Left lung (tissue), 10 donors: Measurements from ENCODE around the gene FAM13C. TPM values are rescaled to one million over a fixed set of nuclear protein-coding genes. Genes with fewer than 3 reads are reported as not detected.

ENCODE experiments used
- ATAC-seq: fragments of 200-7000 bp; cut with Tn5 transposase; one replicate; pipeline ENCODE4 v1.9.1; 2020; ENCODE audit warnings: moderate library complexity
- DNase-seq, 4 donors: peaks; one replicate each; pipeline ENCODE4 v3.0.0-alpha.2; 2013 to 2020
- H3K27ac ChIP-seq, 2 donors: fragments of 200-600 bp; sonication (generic) in 1 of 2; one replicate each; pipeline versions ENCODE4 v1.5.0 to v1.8.0; 2020 to 2021
- H3K27me3 ChIP-seq, 2 donors: fragments of 200-600 bp; sonication (generic) in 1 of 2; one replicate each; pipeline versions ENCODE4 v1.5.0 to v1.8.0; 2020 to 2021
- H3K36me3 ChIP-seq, 2 donors: fragments of 200-600 bp; sonication (generic) in 1 of 2; one replicate each; pipeline versions ENCODE4 v1.5.0 to v1.8.0; 2020 to 2021
- H3K4me1 ChIP-seq, 2 donors: fragments of 200-600 bp; one replicate each; pipeline ENCODE4 v1.8.0; 2021
- H3K4me3 ChIP-seq, 2 donors: fragments of 200-600 bp; sonication (generic) in 1 of 2; one replicate each; pipeline versions ENCODE4 v1.5.0 to v1.8.0; 2020 to 2021; ENCODE audit warnings: mild to moderate bottlenecking in 1 of 2
- H3K9me3 ChIP-seq, 2 donors: fragments of 200-600 bp; sonication (generic) in 1 of 2; one replicate each; pipeline versions ENCODE4 v1.5.0 to v1.8.0; 2020 to 2021
- intact Hi-C, 2 donors: fragments of 100-400 bp; cut with DNase I; formaldehyde crosslinking; loops; one replicate each; pipeline versions ENCODE4 v1.11.2 to v1.14.2; 2022
- polyA plus RNA-seq, 6 donors: library from polyadenylated mRNA; unstranded; fragments of 120-200 nt; gene quantifications; one replicate each; pipeline ENCODE4 v1.2.1, GENCODE V29; 2013; ENCODE audit not compliant: insufficient read length in 6 of 6
- total RNA-seq, 2 donors: library from RNA; stranded (reverse); fragmentation: NEBNext Ultra II Directional; extraction: Animal tissue kit (Norgen Biotek cat#: 25700); gene quantifications; one replicate each; pipeline ENCODE4 v1.2.1, GENCODE V29; 2021
- TF ChIP-seq, protein P1 (sequence below), 2 donors: fragments of 200-600 bp; sonication (generic) in 1 of 2; IDR thresholded peaks; one replicate each; pipeline versions ENCODE4 v1.5.0 to v1.8.0; 2021; ENCODE audit warnings: antibody characterized with exemption in 2 of 2
- donor health status: DM: no; HTN: yes; CAD: no.
- donor health status: DM: no; HTN: no; CAD: no.

The FAM13C gene
- total and polyA plus RNA-seq, 8 donors: 10.3 to 36.1 (median 25.0) TPM

DNA sequence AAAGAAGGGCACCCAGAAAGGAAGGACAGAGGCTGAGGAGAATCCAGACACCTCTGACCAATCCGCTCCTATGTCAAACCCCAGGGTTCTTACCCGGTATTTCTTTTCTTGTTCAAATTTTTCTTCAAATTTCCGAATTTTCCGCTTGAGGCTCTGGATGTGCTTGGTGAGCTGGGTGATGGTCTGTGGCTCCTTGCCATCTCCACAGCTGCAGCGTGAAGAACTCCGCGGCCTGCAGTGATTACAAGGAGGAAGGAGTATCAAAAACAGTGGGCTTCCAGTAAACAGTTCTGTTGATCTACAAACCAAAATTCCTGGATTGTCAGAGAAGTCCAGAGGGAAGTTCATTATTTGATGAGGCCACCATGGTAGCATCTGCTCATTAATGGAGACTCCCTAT lies 93.9 kb downstream of the FAM13C start:
- Histone ChIP-seq H3K9me3 (no peaks in the 10 kb centered on the region), H3K4me3 (no peak overlapping the region), H3K27me3 (no peaks in the 10 kb centered on the region), H3K36me3 (no peaks in the 10 kb centered on the region), H3K4me1 (no peaks in the 10 kb centered on the region), H3K27ac (no peak overlapping the region)
- DNase-seq (no peak), ATAC-seq (no peak)
- TF ChIP-seq, protein P1, sequence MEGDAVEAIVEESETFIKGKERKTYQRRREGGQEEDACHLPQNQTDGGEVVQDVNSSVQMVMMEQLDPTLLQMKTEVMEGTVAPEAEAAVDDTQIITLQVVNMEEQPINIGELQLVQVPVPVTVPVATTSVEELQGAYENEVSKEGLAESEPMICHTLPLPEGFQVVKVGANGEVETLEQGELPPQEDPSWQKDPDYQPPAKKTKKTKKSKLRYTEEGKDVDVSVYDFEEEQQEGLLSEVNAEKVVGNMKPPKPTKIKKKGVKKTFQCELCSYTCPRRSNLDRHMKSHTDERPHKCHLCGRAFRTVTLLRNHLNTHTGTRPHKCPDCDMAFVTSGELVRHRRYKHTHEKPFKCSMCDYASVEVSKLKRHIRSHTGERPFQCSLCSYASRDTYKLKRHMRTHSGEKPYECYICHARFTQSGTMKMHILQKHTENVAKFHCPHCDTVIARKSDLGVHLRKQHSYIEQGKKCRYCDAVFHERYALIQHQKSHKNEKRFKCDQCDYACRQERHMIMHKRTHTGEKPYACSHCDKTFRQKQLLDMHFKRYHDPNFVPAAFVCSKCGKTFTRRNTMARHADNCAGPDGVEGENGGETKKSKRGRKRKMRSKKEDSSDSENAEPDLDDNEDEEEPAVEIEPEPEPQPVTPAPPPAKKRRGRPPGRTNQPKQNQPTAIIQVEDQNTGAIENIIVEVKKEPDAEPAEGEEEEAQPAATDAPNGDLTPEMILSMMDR (IDR thresholded peaks at IDR 0.05): no peak
- intact Hi-C loops: no loop called here

DNA sequence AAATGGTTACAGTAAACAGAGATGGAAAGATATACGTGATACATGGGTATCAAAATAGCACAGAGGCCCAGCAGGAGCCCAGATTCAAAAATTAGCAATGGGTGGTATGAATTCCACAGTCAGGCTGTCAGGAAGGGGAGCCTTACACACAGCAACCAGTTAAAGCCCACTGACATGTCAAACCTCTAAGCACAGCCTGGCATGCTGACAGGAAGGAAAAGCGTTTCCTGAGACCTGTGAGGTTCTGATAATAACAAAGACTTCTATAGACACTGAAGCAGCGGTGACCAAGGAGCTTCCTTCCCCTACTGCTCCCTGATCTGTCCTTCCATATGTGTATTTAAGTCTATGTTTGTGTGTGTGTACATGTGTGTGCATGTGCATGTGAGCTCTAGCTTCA lies 96.0 kb downstream of the FAM13C start:
- TF ChIP-seq, protein P1 (IDR thresholded peaks at IDR 0.05): no peak
- no peak for ATAC-seq
- Histone ChIP-seq H3K27me3 (no peaks in the 10 kb centered on the region), H3K27ac (no peak overlapping the region), H3K9me3 (no peaks in the 10 kb centered on the region), H3K4me1 (no peaks in the 10 kb centered on the region), H3K4me3 (no peak overlapping the region), H3K36me3 (no peaks in the 10 kb centered on the region)
- no peak for DNase-seq
- intact Hi-C loops: no loop called here

DNA sequence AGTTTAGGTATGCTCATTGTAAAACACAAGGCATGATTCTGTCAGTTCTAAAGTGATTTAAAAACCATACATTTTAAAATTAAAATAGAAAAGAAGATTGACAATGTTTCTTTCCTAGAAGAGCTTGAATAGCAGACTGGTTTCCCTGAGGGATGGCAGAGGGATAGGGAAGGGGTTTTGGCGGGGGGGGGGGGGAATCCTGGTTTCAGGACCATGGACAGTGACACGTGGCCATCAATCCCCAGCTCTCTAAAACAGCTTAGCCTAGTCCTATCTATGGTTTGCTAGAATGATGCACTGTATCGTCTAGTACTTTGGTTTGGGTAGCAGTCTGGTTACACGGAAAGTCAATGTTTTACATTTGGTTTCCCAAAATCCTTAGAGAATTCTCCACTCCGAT lies 97.2 kb downstream of the FAM13C start:
- H3K4me1 ChIP-seq: no peaks in the 10 kb centered on the region
- no peak for ATAC-seq
- intact Hi-C loops: no loop called here
- H3K36me3 ChIP-seq: no peaks in the 10 kb centered on the region
- no peaks in the 10 kb centered on the region for H3K9me3 ChIP-seq
- TF ChIP-seq, protein P1 (IDR thresholded peaks at IDR 0.05): no peak
- H3K27me3 ChIP-seq: no peaks in the 10 kb centered on the region
- no peak overlapping the region for H3K27ac ChIP-seq
- DNase-seq: no peak
- H3K4me3 ChIP-seq: no peak overlapping the region

DNA sequence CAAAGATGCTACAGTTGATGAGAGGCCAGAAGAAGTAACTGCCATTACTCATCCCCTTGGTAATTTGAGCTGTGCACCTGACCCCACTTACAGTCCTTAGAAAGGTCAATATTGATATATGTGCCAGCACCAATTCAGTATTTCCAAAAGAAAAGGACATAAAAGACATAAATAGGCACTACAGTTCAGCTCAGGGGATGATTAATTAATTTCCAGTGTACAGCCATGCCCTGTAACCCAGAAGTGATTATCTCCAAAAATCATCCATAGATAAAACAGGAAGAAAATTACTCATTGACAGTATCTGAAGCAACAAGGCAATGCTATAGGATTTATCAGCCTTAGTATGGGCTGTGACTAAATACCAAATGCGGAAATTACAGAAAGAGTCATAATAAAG lies 103.5 kb downstream of the FAM13C start:
- intact Hi-C loops: no loop called here
- ATAC-seq (no peak), DNase-seq (no peak)
- H3K4me3 ChIP-seq: no peak overlapping the region
- no peak overlapping the region for H3K27ac ChIP-seq
- H3K9me3 ChIP-seq: no peaks in the 10 kb centered on the region
- H3K27me3 ChIP-seq: no peaks in the 10 kb centered on the region
- no peaks in the 10 kb centered on the region for H3K4me1 ChIP-seq
- no peaks in the 10 kb centered on the region for H3K36me3 ChIP-seq
- TF ChIP-seq, protein P1 (IDR thresholded peaks at IDR 0.05): no peak

DNA sequence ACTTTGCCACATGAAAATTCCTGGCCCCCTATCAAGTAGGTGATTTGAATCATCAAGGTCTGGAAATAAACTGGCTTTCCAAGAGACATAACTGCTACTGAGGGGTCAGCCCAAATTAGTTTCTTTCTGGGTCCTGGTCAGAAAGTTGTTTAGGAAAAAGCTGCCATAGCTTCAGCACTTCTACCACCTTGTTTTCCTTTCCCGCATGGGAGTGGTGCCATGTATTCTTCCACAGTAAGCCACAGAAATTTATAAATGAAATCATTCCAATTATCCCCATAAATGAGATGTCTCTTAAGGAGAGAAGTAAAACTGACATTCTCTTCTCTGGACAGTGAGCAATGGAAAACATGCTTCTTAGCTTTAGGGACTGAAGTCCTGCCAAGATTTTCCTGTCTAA lies 105.1 kb downstream of the FAM13C start:
- H3K9me3 ChIP-seq: no peaks in the 10 kb centered on the region
- no peak for DNase-seq
- no peaks in the 10 kb centered on the region for H3K4me1 ChIP-seq
- ATAC-seq: no peak
- intact Hi-C loops: no loop called here
- no peak overlapping the region for H3K27ac ChIP-seq
- TF ChIP-seq, protein P1 (IDR thresholded peaks at IDR 0.05): no peak
- H3K27me3 ChIP-seq: no peaks in the 10 kb centered on the region
- H3K36me3 ChIP-seq: no peaks in the 10 kb centered on the region
- no peak overlapping the region for H3K4me3 ChIP-seq
